Jurkat, Clone E6-1 (cell line): Measurements from ENCODE around the gene TNFRSF4.
"Not testable (repeated sequence)": the region's sequence is repeated elsewhere in the genome, so short reads cannot be mapped to it uniquely, and the experiment has no call there.

ENCODE experiments used
- DNase-seq: peaks from one replicate; pipeline ENCODE4 v3.0.0-alpha.2; 2011; ENCODE audit warnings: low read depth, low spot score
- H3K4me3 ChIP-seq: 2 replicates; pipeline ENCODE4 v1.5.1; 2011; ENCODE audit warnings: mild to moderate bottlenecking, low read length, control low read depth, moderate library complexity

The TNFRSF4 gene

GRCh38 chr1:1176931-1177330, 37.0 kb downstream of the TNFRSF4 start:
- no peak overlapping the region for H3K4me3 ChIP-seq
- no peak for DNase-seq

- H3K4me3 ChIP-seq, result not testable (repeated sequence)
Measured at GRCh38 chr1:1176063-1176761, 37.7 kb downstream of the TNFRSF4 start.

GRCh38 chr1:1175221-1176062, 38.5 kb downstream of the TNFRSF4 start:
- H3K4me3 ChIP-seq, result no peak overlapping the region
- no peak for DNase-seq

More at GRCh38 chr1:1176063-1176761, 37.7 kb downstream of the TNFRSF4 start:
- not testable (repeated sequence) for DNase-seq

- DNase-seq, result no peak
- H3K4me3 ChIP-seq, result no peak within 1 kb of the TSS
Measured at GRCh38 chr1:1173793-1174415, 40.0 kb downstream of the TNFRSF4 start, which contains the start of gene TTLL10. Gene TTLL10 (plus strand): TSS chr1:1173880. CDS start chr1:1179216, 5,336 bp downstream.

GRCh38 chr1:1173061-1173792, 40.7 kb downstream of the TNFRSF4 start:
- H3K4me3 ChIP-seq, result no peak overlapping the region
- DNase-seq, result no peak

GRCh38 chr1:1171546-1172340, 42.2 kb downstream of the TNFRSF4 start:
- no peak overlapping the region for H3K4me3 ChIP-seq
- DNase-seq, result no peak

GRCh38 chr1:1171161-1171545, 42.8 kb downstream of the TNFRSF4 start:
- no peak for DNase-seq
- H3K4me3 ChIP-seq, result no peak overlapping the region

GRCh38 chr1:1170215-1171091, 43.5 kb downstream of the TNFRSF4 start:
- no peak overlapping the region for H3K4me3 ChIP-seq

GRCh38 chr1:1169429-1170214, 44.3 kb downstream of the TNFRSF4 start:
- no peak for DNase-seq
- H3K4me3 ChIP-seq, result no peak overlapping the region

More at GRCh38 chr1:1170215-1171091, 43.5 kb downstream of the TNFRSF4 start:
- DNase-seq, result no peak

GRCh38 chr1:1168451-1169411, 45.2 kb downstream of the TNFRSF4 start:
- no peak overlapping the region for H3K4me3 ChIP-seq
- no peak for DNase-seq

GRCh38 chr1:1167841-1168450, 46.0 kb downstream of the TNFRSF4 start:
- no peak for DNase-seq
- no peak overlapping the region for H3K4me3 ChIP-seq

- no peak for DNase-seq
- no peak overlapping the region for H3K4me3 ChIP-seq
Measured at GRCh38 chr1:1167398-1167821, 46.5 kb downstream of the TNFRSF4 start.

- no peak for DNase-seq
- no peak overlapping the region for H3K4me3 ChIP-seq
Measured at GRCh38 chr1:1166642-1167397, 47.1 kb downstream of the TNFRSF4 start.

- H3K4me3 ChIP-seq, result no peak overlapping the region
- DNase-seq, result no peak
Measured at GRCh38 chr1:1165900-1166421, 48.0 kb downstream of the TNFRSF4 start.
